HG03442 (cell line): ENCODE results near the gene MGMT.

ENCODE experiments used
- ATAC-seq: cut with Tn5 transposase; IDR thresholded peaks from one replicate; pipeline ENCODE4 v1.9.1; 2021; ENCODE audit warnings: mild to moderate bottlenecking, moderate library complexity; ENCODE audit not compliant: unreplicated experiment

The MGMT gene

DNA sequence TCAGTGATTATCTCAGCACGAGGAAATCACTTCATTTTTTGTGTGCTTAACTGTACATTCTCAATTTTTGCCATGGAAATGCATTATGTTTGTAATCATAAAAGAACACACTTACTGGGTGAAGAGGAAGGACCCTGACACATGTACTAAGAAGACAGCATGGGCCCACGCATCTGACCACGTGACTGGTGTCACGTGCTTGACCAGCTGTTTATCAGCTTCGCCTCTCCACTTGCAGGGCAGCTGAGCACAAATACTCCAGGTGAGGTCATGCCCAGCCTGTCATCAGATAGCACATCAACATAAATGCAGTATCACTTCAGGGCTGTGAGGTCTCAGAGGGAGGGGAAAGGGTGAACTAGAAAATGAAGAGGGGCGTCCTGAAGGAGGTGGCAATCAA is 317.2 kb downstream of the MGMT start:
- no peak for ATAC-seq

DNA sequence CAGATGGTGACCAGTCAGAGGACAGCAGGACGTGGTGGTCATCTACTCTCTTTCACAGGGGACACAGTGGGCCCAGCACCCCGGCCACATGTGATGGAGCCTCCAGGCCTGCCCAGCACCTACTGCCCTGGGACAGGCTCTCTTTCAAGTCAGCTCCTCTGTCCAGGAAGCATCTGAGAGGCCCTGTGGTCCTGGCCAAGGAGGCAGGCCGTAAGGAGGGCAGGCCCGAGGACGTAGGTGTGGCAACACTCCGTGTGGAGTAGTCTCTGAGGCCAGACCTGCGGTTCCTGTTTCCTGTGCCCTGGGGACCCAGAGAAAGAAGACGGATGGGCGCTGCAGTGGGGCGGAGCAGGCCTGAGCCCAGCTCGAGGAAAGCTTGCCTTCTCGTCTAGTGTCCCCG is 317.9 kb downstream of the MGMT start:
- no peak for ATAC-seq

DNA sequence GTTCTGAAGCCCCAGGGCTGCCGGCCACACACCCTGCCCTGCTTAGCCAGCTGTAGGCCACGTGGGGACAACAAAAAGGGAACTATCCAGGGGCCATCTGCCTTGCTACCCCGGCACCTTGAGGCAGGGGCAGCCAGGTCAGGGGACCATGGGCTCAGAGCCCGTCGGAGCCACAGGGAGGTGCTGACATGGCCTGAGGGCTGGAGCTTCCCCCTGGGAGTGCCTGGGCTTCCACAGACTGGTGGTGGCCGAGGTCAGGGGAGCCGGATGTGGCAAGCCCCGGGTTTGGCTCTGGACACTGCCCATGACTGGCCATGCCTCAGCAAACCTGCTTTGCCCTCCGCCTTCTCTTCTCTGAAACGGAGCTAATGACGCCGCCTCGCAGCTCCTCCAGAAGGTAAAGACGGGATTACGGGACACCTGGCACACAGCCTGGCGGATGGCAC is 318.5 kb downstream of the MGMT start:
- ATAC-seq, result no peak

DNA sequence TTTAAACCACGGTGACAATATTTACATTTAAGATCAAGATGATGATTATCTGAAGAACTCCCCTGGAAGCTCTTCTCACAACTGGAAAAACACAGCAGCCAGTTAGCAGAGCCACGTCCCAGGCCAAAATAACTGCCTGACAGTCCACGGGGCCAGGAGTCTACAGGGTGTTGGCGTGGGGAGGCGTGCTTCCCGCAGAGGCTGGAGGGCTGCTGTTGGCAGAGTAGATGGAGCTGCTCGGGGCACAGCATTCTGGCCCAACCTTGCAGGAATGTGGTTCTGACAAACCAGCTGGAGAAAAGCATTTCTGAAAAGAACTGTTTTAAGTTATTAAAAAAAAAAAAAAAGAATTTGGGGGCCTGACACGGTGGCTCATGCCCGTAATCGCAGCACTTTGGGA is 319.2 kb downstream of the MGMT start:
- ATAC-seq, result no peak

DNA sequence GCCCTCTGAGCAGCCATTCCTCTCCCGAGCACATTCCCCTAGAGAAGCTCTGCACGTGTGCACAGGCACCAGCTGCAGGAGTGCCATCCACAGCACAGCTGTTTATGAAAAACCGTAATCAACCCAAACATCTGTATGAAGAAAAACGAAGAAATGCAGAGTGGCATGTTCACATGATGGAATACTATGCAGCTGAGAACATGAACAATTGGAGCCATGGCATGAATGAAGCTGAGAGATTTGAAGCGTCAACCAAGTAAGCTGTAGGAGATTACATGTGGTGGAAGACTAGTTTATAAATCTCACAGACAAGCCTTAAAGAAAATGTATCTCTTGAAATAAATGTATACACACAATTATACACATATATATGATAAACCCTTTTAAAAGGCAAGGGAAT is 320.5 kb downstream of the MGMT start:
- ATAC-seq, result no peak

DNA sequence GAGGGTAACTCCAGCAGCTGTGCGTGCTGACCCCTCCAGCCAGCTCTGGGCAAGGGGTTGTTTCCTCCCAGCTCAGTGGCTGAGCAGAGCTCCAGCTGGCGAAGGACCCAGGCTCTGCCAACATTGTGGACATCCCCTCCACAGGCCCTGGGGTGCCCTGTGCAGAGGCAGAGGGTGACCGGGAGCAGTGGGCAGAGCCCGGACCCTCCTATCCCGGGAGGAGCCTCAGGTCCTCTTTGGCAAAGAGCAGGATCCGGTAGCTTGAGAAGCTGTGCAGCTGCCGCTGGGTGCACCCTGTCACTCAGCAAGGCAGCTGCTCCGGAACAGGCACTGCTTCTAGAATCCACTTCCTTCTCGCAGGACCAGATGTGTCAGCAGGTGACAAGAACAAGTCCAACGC is 321.2 kb downstream of the MGMT start:
- no peak for ATAC-seq

DNA sequence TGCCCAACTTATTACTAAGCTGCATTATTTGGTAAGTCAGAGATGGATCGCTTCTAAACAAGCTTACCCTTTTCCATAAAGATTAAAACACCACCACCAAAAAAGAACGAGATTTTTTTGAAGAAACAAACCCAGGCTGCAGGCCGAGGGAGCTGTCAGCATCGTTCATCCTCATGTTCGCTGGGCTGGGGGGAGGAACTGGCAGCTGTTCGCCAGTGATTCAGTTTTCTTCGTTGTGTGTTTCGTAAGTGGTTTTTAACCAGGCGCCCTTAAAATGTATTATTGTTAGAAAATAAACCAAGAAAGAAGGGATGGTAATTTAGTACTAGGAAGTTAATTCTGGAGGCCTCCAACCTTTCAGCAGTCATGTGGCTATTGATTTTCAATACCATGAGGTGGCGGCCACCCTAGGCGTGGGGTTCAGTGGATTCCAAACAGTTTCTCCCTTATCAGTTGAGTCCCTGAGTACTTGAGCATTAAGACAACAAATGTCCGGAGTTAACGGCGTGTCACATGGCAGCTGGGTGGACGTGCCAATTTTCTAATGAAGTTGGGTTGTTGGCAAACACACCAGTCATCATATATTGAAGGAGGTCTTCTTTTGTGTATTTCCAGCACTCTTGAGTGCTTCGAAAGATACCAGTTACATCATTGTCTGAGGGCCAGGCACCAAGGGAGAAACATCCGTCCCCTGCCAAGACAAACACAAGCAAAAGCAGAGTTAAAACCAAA is 323.8 kb downstream of the MGMT start:
- no peak for ATAC-seq

DNA sequence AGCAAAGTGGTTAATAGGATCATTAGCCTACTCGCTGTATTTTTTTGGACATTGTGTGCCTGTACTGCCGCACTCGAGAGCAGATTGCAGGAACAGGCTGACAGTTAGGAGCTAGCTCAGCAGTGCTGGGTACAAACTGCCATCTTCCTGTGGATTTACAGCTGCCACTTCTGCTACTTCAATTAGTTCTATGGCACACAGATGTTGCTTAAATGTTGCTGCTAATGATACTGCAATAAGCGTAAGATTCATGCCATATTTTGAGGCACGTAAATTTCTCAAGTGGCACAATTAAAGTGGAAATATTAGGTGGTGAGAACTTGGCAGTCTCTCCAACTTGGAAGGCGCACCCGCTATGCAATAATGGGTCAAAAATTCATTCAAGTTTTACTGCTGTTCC is 325.1 kb downstream of the MGMT start:
- no peak for ATAC-seq

DNA sequence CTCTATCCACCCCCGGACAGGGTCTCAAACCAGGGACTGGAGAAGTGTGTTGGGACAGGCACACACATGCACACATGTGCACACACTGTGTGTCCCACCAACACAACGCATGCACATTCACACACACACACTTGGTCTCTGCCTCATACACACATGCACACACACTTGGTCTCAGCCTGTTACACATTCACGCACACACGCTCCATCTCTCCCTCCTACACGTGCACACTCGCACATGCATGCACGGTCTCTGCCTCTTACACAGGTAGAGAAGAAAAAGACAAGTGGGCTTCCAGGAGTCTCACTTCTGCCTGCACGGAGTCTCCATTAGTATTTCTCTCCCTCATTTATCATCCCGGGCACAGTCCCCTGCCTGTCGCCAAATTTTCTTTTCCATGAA is 325.8 kb downstream of the MGMT start:
- no peak for ATAC-seq

DNA sequence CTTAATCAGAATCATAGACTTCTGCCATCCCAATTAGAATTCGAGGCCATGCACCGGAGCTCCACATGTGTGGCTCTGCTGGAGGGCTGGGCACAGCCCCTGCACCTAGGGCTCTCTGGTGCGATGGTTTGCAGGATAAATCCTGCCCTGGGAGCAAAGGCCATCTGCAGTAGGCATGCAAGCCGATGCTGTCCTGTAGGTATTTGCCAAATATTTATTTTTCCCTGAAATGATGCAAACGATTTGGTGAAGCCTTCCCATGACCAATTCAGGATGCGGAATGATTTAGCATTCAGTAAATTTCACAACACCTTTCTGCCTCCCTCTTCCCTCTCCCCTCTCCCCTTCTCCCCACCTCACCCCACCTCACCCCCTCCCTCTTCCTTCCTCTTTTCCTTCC is 326.4 kb downstream of the MGMT start:
- ATAC-seq, result no peak

DNA sequence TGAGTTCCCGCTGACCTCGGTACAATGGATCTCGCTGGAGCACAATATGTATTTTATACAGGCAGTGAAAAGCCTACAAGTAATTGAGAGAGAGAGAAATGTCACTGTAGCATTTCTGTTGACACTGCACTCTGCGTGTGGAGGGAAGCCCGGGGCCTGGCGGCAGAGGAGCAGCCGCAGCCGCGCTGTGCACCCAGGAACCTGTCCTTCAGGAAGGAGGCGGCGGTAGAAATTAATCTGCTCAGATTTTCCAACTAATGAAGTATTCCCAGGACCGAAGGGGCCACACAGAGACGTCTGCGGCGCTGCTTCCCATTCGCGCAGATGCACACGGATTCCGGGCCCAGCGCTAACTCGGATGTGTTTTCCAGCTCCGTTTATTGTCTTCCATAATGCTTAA is 327.0 kb downstream of the MGMT start:
- no peak for ATAC-seq

DNA sequence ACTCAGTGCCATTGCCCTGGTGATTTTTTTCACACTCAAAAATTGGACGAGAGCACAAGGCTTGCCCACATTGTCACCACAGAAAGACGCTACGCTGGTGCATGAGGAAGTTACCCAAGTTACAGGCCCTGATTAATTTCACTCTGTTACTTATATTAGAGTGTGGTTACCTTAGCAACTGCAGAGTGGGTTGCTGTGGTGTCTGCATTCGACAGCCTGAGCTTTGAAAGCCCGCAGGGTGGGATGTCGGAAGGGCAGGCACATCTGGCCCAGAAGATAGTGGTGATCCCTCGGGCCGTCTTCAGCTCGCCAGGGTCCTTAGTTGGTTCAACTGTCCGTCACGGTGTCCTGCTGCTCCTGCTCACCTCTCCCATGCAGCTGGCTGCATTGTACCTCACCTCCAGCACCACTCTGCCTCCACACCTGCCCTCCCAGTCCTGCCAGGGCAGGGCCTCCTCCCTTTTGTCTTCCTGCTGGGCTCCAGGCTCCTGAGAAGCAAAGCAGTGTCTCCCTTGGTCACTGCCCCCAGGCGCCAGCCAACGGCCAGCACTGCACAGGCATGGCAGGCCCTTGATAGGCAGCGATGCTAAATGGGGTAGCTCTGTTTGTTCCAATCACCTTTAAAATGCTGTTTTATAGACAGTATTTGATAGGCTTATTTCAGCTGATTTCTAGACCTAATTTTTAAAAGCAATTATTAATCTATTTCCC is 329.8 kb downstream of the MGMT start:
- no peak for ATAC-seq

DNA sequence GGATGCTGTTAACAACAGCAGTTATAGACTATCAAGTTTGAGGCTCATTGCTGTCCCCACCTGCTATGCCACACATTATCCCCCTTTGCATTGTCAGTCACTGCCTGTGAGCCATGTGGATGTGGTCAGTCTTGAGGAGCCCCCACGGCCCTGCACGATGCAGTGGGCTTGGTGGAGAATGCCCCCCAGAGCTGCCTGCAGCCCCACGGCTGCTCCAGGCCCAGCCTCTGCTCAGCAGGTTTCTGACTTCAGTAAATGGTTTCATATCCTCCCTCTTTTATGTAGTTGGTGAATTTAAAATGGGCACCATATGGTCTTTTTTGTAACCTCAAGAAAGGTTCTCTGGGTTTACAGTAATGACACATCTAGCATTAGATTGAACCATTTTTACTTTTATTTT is 332.9 kb downstream of the MGMT start:
- ATAC-seq, result no peak

DNA sequence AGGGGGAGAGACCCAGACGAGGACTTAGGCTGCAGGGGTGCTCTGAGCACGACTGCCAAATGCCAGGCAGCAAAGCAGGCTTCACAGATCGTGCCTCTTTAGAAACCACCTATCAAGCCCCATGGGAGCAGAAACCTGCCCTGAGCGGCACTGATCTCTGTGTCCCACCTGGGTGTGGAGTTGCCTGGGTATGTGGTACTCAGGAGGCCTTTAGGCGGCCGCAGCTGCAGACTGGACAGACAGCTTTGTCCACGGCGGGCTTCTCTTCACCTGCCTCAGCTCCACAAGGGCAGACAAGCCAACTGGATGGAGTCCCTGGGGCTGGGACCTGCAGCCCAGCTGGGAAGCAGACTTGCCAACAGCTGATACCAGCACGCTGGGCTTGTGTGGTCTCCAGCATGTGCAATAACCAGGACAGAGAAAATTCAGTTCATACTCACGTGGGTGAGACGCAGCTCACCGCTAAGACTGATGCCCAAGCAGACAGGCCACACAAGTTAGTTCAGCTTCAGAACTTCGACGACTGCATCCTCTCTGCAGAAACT is 333.8 kb downstream of the MGMT start:
- ATAC-seq, result no peak

DNA sequence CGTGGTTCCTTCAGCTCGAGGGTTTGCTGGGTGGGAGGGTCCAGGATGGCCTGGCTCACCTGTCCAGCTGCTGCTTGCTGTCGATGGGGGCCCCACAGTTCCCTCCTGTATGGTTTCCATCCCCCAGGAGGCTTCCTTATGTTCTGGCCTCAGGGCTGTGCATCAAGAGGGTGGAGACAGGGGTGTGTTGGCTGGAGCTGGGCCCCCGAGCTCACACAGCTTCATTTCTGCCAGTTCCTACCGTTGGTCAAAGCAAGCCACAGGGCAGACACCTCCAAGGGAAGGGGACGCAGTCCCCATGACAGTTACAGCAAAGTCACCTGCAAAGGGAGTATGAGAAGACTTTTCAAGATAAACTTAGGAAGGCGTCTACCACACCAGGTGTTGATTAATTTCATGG is 340.2 kb downstream of the MGMT start:
- ATAC-seq, result no peak

DNA sequence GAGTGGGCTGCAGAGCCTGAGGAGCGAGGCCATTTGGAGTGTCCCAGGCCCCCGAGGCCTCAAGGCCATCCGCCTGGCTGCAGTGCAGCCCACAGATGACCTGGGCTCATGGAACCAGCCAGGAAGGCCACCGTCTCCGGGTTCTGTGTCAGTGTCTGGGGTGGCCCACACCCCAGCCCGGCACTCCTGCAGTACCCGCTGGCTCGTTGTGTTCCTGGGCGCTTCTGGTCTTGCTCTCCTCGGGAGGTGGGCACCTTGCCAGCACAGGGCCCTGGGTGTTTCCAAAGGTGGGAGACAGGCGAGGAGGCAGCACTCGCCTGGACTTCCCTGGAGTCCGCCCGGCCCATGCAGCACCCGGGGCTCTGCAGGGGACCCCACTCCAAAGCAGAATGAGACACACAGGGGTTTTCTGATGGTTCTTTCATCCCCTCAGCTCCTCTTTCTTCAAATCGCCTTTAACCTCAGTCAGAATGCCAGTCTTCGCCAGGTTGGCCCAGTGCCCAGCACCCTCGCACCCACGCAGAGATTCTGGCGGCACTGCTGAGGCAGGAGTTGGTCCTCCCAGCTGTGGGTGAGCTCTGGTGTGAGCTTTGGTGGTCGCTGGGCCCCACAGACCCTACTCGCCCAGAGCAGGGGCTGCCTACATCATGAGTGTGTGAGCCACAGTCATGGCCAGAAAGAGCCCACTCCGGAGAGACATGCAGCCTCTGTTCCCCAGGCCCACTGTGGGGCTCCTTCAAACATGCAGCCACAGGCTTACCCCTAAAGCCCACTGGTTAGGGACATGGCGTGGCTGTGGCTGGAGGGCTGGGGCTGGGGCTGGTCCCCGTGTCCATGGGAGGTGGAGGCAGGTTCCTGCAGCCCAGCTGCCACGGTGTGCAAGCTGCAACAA is 341.3 kb downstream of the MGMT start:
- ATAC-seq, result no peak

DNA sequence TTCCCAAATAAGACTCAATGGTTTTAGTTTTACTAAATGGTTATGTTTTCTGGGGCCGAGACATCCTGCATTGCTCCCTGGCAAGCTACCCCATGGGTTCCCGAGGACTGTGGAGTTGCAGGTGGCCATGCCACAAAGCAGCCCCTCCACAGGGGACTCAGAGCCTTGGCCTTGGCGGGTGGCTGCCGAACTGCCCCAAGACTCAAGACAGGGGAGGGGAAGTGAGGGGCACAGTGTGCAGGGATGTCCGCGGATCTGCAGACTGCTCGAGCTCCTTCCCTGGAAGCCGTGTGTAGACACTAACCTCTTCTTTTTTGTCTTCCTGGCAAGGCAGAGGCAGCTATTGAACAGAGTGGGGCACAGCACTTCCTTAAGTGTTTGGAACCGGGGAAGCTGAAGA is 342.4 kb downstream of the MGMT start:
- ATAC-seq, result no peak

DNA sequence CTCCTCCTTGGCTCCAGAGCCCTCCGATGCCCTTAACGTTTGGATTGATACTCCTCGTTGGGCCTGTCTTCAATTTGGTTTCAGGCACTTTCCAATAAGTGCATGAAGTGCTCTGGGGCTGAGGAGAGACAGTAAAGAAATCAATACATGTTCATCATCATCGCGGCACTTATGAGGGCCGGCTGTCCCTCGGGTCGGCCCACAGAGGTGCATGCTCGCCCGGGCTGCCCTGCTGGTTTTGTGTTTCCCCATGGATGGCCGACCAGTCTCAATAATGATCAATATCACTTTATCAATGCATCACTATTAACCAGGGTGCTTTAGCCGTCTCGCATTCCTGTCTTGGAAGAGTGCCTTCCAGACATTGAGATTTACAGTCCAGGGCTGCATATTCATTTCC is 342.8 kb downstream of the MGMT start:
- no peak for ATAC-seq

DNA sequence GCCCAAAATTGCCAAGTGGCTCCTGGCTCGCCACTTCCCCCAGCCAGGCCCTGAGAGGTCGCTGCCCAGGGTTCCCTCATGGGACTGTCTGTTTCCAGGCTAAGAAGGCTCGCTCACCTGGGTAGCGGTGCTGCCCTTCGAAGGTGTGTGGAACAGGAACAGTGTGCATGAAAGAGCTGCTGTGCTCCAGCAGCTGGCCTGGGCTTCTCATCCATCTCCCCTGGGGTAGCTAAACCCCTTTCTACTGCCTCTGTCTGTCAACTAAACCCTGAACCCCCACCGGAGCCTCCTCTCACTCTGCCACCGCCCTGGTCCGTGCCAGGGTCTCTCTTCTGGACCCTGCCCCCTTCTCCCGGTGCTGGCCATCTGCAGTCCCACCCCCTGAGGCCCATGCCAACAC is 344.2 kb downstream of the MGMT start:
- no peak for ATAC-seq

DNA sequence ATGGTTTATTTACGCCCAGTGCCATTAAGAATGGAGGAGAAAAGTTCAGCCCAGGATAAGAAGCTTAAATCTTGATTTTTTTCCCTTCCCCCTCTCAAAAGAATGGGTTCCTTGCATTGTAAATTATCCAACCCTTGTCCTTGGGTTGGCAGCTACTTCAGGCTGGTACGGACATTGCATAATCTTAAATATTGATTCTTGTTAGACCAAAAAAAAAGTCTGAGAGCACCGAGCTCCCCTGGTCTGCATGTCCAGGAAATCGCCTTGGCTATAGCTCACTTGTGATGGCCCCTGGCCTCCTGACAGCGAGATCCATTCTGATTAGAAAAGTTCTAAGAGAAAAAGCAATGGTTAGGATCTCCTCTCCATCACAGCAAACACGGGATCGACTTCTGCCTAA is 345.4 kb downstream of the MGMT start:
- ATAC-seq, result no peak
